Spinal cord (tissue), 10 donors: ENCODE measurements around the gene AOPEP. TPM values are rescaled to one million over a fixed set of nuclear protein-coding genes. Genes with fewer than 3 reads are reported as not detected.

Experiments used
- DNase-seq, 6 donors: peaks; one replicate each; pipeline versions ENCODE4 v3.0.0 to v3.0.0-alpha.2; 2013 to 2015; ENCODE audit warnings: low spot score in 6 of 6, low read depth in 4 of 6
- H3K27ac ChIP-seq: one replicate; pipeline ENCODE4 v1.5.1; 2013; ENCODE audit warnings: low read depth, low read length, control low read depth
- H3K27me3 ChIP-seq: one replicate; pipeline ENCODE4 v1.6.1; 2013; ENCODE audit warnings: low read length; ENCODE audit not compliant: control insufficient read depth, insufficient read depth
- H3K36me3 ChIP-seq: one replicate; pipeline ENCODE4 v1.6.1; 2013; ENCODE audit warnings: low read length; ENCODE audit not compliant: control insufficient read depth, insufficient read depth
- H3K4me1 ChIP-seq: one replicate; pipeline ENCODE4 v1.6.1; 2013; ENCODE audit warnings: low read length; ENCODE audit not compliant: control insufficient read depth, insufficient read depth
- H3K4me3 ChIP-seq: one replicate; pipeline ENCODE4 v1.5.1; 2013; ENCODE audit warnings: low read depth, low read length, control low read depth
- H3K9me3 ChIP-seq: one replicate; pipeline ENCODE4 v1.6.1; 2013; ENCODE audit warnings: low read length; ENCODE audit not compliant: control insufficient read depth, insufficient read depth
- WGBS: methylation state at CpG from one replicate; pipeline ENCODE4 v1.1.5; 2013; ENCODE audit warnings: missing lambda C conversion rate; ENCODE audit not compliant: insufficient coverage; 5-methylcytosine and 5-hydroxymethylcytosine counted together
- polyA plus RNA-seq, 2 donors: library from polyadenylated mRNA; unstranded; fragments of 120-200 nt; gene quantifications; one replicate each; pipeline ENCODE4 v1.2.1, GENCODE V29; 2013; ENCODE audit not compliant: insufficient read length in 2 of 2
- total RNA-seq, 2 donors: library from RNA; depleted of rRNA in 1 of 2; stranded (reverse); fragments of 120-200 nt in 1 of 2; fragments of >200 nt in 1 of 2; gene quantifications; one replicate each; pipeline versions ENCODE4 v1.2.3 to v1.2.4, GENCODE V29; 2013 to 2014
- donor health status: healthy.

The AOPEP gene
- total and polyA plus RNA-seq, 4 donors: 42.8 to 77.4 (median 56.3) TPM

GRCh38 chr9:95031711-95032461 lies 305.4 kb downstream of the AOPEP start:
- DNase-seq: peak in 2 of 6 donors; percentile 8 to 51
- Histone ChIP-seq H3K4me3 (no peak overlapping the region), H3K4me1 (peaks cover 20% of the 10 kb centered on the region), H3K27me3 (no peaks in the 10 kb centered on the region), H3K27ac (peak overlapping the region; percentile 50), H3K36me3 (peaks cover 2% of the 10 kb centered on the region), H3K9me3 (no peaks in the 10 kb centered on the region)
- 79% methylated on average over 4 of the region's 5 CpGs for WGBS

GRCh38 chr9:95032580-95033341 lies 306.3 kb downstream of the AOPEP start:
- Histone ChIP-seq H3K4me3 (no peak overlapping the region), H3K36me3 (peaks cover 2% of the 10 kb centered on the region), H3K4me1 (peaks cover 20% of the 10 kb centered on the region), H3K27me3 (no peaks in the 10 kb centered on the region), H3K27ac (no peak overlapping the region), H3K9me3 (no peaks in the 10 kb centered on the region)
- no peak for DNase-seq
- WGBS: 77% methylated on average over 9 of the region's 9 CpGs

GRCh38 chr9:95035846-95036245 lies 309.3 kb downstream of the AOPEP start:
- Histone ChIP-seq H3K36me3 (peaks cover 2% of the 10 kb centered on the region), H3K27me3 (no peaks in the 10 kb centered on the region), H3K27ac (no peak overlapping the region), H3K4me3 (no peak overlapping the region), H3K4me1 (peaks cover 32% of the 10 kb centered on the region), H3K9me3 (no peaks in the 10 kb centered on the region)
- WGBS: no CpG with 5 or more reads among the region's 3 CpGs
- DNase-seq: no peak

GRCh38 chr9:95036676-95037075 lies 310.2 kb downstream of the AOPEP start:
- 25% methylated on average over 1 of the region's 2 CpGs for WGBS
- H3K27ac ChIP-seq: no peak overlapping the region

DNA sequence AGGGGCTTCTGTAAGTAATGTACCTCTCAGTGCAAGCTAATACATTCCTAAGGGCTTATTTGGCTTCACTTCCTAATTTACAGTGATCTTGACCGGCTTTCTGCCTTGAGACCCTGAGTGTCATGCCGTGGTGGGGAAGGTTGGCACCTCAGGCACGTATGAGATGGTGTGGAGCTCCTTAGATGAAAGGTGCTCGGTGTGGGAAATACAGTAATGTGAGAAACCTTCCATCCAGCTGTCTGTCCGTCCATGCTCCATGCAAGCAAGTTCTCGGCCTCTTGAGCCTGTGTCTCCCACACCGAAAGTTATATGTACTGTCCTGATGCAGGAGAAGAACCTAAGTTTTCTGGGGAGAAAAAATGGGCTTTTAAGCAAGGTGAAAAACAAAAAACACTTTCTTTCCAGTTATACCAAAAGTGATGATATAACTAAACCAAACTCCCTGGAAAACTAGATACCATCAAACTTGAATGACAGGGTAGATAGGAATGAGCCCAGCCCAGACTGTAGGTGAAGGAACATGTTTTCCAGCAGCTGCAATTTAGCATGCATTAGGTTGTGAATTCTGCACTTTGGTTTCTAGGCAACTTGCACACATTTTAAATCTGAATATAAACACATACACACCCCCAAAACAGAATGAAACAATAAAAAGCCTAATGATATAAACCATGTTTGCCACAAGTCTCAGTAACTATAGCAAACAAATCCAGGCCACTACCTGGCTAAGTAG lies 311.5 kb downstream of the AOPEP start:
- Histone ChIP-seq H3K27me3 (no peaks in the 10 kb centered on the region), H3K4me1 (peaks cover 21% of the 10 kb centered on the region), H3K4me3 (no peak overlapping the region), H3K9me3 (no peaks in the 10 kb centered on the region), H3K36me3 (no peaks in the 10 kb centered on the region), H3K27ac (no peak overlapping the region)
- no peak for DNase-seq
- whole genome bisulfite sequencing: 97% methylated on average over 4 of the region's 7 CpGs

More at GRCh38 chr9:95036676-95037075, 310.2 kb downstream of the AOPEP start:
- Histone ChIP-seq H3K4me3 (no peak overlapping the region), H3K27me3 (no peaks in the 10 kb centered on the region), H3K9me3 (no peaks in the 10 kb centered on the region), H3K36me3 (peaks cover 2% of the 10 kb centered on the region), H3K4me1 (peaks cover 29% of the 10 kb centered on the region)
- DNase-seq: no peak

GRCh38 chr9:95038666-95039065 lies 312.2 kb downstream of the AOPEP start:
- no peak overlapping the region for H3K27ac ChIP-seq
- H3K4me1 ChIP-seq: peaks cover 21% of the 10 kb centered on the region

GRCh38 chr9:95040106-95040505 lies 313.6 kb downstream of the AOPEP start:
- Histone ChIP-seq H3K27ac (peak overlapping the region; percentile 70), H3K36me3 (no peaks in the 10 kb centered on the region), H3K4me1 (peaks cover 21% of the 10 kb centered on the region), H3K27me3 (no peaks in the 10 kb centered on the region), H3K9me3 (no peaks in the 10 kb centered on the region), H3K4me3 (no peak overlapping the region)
- DNase-seq: no peak
- 76% methylated on average over 4 of the region's 5 CpGs for WGBS

More at GRCh38 chr9:95038666-95039065, 312.2 kb downstream of the AOPEP start:
- Histone ChIP-seq H3K36me3 (no peaks in the 10 kb centered on the region), H3K9me3 (no peaks in the 10 kb centered on the region), H3K4me3 (no peak overlapping the region), H3K27me3 (no peaks in the 10 kb centered on the region)
- 99% methylated on average over 6 of the region's 9 CpGs for WGBS
- DNase-seq: no peak

- Histone ChIP-seq H3K36me3 (no peaks in the 10 kb centered on the region), H3K9me3 (no peaks in the 10 kb centered on the region), H3K27ac (no peak overlapping the region), H3K4me3 (no peak overlapping the region), H3K4me1 (peaks cover 21% of the 10 kb centered on the region), H3K27me3 (peaks cover 3% of the 10 kb centered on the region)
- DNase-seq: no peak
- WGBS: 58% methylated on average over 3 of the region's 5 CpGs
Measured at GRCh38 chr9:95043826-95044225, 317.3 kb downstream of the AOPEP start.

DNA sequence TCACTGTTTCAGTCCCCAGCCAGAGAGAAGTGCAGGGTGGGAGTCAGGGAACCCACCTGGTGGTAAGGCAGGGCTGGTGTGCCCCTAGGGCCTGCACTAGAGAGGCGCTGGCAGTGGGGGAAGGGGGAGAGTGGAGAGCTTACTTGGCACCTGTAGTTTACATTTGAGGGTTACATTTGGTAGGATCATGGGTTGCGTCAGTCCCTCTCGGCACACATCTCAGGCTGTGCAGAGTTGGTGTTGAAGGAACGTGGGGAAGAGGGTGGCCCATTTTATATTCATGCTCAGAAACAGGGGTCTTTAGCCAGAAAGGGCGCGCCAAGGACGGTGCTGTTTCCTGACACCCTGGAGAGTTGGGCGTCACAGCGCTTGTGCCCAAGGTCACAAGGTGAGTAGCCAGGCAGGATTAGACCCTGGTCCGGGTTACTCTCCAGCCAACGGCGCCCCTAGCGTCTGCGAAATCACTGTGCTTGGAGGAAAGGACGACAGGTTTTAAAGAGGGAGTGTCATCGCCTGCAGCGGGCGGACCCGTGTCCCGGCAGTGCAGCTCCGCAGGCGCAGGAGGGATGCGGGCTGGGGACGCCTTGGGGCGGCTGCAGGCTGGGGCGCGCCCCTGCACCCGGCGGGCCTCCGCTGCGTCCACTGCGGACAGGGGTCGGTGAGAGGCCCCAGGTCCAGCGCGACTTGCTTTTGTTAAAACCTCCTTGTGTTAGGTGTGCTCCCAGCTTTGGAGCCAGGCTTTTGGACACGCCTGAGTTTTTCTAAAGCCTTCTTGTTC lies 318.4 kb downstream of the AOPEP start:
- Histone ChIP-seq H3K36me3 (no peaks in the 10 kb centered on the region), H3K27me3 (peaks cover 6% of the 10 kb centered on the region), H3K9me3 (no peaks in the 10 kb centered on the region), H3K4me3 (no peak overlapping the region), H3K4me1 (peaks cover 18% of the 10 kb centered on the region), H3K27ac (no peak overlapping the region)
- 41% methylated on average over 34 of the region's 36 CpGs for WGBS
- peak in 1 of 6 donors; percentile 62 for DNase-seq
